Middle frontal gyrus (tissue), 1 donor: ENCODE data around the gene CSTF2T.
A peak's percentile ranks its signal among the peaks of the same experiment; 100 is the strongest.

ENCODE experiments used
- DNase-seq: peaks from one replicate; pipeline ENCODE4 v3.0.0-alpha.2; 2015; ENCODE audit warnings: low spot score; ENCODE audit errors: extremely low spot score

The CSTF2T gene, protein sequence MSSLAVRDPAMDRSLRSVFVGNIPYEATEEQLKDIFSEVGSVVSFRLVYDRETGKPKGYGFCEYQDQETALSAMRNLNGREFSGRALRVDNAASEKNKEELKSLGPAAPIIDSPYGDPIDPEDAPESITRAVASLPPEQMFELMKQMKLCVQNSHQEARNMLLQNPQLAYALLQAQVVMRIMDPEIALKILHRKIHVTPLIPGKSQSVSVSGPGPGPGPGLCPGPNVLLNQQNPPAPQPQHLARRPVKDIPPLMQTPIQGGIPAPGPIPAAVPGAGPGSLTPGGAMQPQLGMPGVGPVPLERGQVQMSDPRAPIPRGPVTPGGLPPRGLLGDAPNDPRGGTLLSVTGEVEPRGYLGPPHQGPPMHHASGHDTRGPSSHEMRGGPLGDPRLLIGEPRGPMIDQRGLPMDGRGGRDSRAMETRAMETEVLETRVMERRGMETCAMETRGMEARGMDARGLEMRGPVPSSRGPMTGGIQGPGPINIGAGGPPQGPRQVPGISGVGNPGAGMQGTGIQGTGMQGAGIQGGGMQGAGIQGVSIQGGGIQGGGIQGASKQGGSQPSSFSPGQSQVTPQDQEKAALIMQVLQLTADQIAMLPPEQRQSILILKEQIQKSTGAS

DNA sequence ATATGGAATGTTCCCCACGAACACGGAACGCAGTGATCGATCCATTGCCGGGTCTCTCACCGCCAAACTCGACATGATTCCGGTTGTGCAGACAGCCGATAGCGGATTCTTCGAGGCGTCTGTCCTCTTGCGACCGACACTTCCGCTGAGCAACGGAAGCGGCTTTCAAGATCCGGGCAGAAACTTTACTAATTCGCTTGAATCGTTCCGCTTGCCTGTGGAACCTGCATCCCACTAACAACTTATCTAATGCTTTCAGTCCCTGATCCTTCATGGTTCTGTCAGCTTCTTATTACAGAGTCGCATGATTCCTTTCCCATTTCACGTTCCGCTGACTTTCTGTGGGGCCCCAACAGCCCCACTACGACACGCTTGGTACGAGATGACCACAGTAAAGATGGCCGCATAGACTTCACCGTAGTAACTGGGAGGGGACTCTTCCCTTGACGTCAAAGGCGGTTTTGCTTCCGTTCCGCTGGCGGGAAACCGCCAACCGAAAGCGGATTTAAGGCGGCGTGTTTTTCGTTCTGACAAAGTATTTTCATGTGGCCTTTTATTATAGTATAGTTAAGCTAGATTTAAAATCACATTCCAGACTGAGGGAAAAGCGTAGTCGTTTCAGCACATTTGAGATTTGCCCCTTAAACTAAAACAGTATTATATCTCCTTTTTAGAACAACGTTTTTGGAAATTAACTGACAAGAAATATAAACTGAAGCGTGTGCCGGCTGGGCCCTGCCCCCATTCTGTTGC lies at the start of gene CSTF2T:
Gene CSTF2T (minus strand): TSS at position 121 of the 753 bp plus-strand sequence. CDS start 46 bp downstream, at position 75.
- peak; percentile 92 for DNase-seq

DNA sequence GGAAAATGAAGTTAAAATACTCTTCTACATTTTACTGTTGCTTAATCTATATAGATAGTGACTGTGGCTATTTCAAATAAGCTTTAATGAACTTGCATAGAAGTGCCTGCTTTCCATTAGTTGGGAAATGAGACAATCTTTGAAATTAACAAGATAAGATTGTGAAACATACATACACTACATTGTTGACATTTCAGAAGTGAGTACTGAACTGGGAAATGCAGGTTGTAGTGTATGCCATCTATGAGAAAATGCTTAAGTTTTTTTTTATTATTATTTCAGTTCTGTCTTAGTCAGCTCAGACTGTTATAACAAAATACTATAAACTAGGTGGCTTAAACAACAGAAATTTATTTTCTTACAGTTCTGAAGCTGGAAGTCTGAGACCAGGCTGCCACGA lies 49.6 kb upstream of the CSTF2T start:
- no peak for DNase-seq

DNA sequence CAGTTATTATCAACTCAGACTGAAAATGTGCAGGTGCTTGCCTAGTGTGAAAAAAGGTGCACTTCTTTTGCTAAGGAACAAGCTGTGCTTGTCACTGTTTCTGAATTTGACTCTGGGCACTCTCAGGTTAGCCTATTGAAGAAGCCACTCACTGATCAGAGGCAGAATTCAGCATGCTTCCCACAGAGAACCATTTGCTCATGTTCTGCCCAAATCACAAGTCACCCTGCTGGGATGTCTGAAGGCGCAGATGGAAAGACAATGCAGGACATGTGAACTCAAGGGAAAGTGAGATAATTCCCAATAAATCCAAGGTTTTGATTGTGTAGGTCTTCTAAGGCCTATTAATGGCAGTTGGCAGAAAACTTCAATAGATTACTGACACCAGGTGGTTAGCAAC lies 47.8 kb upstream of the CSTF2T start:
- no peak for DNase-seq

DNA sequence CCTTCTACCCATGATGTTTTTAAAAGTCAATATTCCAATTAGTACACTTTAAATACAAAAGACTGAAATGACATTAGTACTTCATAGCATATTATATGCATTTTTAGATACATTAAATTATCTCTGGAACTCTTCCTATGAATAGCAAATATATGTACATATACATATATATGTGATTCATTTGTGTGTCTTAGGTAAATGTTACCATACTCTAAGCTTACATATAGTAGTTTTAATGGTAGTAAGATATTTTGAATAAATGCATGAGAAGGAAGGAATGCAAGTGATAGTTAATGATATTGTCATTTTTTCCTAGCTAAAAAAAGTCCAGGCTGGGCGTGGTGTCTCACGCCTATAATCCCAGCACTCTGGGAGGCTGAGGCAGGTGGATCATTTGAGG lies 46.0 kb upstream of the CSTF2T start:
- no peak for DNase-seq

DNA sequence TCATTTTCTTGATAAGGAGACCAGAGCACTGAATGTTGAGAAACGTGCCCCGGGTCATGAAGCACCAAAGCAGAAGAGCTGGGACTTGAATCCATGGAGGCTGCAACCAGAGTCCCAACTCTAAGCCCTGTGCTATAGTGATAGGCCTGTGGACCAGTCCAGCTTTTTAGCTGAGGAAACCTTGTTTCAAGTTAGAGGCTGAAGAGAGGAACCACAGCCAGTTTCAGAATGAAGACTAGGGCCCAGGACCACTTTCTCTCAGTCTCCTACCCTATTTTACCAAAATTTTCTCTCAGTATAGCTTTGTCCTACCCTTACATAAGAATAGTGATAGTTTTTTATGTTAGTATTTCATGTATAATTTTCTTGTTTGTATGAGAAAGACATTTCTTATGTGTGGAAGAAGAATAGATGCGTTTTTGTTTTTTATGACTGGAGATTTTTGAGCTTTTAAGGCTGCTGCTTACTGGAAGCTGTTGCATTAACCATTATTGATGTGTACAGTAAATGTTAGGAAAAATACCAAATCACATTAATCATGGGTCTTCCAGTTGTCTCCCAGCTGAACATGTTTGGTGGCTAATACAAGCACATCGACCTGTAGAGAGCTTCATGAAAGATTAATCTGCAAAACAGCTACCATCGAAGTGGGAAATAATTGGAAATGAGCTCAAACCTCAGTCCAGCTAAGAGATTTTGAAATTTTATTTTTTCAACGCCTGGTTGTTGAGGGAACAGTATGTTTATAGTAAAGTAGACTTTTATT lies 45.0 kb upstream of the CSTF2T start:
- no peak for DNase-seq

DNA sequence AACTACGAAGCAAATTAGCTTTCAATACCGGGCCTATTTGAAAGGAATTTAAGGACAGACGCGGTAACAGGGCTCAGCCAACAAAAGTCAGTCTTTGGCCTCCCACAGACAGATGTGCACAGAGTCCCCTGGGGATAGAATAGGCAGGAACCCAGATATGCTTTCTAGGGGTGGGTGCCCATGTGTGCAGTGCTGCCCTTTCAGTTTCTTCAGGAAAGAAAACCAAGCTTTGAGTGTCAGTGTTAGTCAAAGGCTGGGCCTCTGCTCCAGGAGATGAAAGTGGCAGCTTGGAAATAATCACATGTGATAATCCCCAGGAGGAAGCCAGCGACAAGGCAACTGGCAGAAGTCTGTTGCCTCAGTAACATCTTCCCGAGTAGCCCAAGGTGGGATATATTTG lies 43.8 kb upstream of the CSTF2T start:
- DNase-seq: no peak

DNA sequence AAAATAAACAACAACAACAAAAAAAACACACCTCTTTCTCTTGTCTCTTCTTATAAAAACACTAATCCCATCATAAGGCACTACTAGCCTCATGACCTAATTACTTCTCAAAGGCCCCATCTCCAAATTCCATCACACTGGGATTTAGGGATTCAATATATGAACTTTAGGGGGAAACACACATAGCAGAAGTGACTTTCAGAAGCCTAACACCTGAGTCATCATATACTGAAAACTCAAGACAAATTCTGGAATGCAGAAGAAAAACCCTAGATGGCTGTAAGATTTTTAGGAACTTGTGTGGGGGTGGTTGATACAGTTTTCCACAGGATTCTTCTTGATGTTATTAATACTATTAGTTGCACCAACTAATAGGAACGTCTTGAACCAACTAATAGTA lies 33.7 kb upstream of the CSTF2T start:
- no peak for DNase-seq

DNA sequence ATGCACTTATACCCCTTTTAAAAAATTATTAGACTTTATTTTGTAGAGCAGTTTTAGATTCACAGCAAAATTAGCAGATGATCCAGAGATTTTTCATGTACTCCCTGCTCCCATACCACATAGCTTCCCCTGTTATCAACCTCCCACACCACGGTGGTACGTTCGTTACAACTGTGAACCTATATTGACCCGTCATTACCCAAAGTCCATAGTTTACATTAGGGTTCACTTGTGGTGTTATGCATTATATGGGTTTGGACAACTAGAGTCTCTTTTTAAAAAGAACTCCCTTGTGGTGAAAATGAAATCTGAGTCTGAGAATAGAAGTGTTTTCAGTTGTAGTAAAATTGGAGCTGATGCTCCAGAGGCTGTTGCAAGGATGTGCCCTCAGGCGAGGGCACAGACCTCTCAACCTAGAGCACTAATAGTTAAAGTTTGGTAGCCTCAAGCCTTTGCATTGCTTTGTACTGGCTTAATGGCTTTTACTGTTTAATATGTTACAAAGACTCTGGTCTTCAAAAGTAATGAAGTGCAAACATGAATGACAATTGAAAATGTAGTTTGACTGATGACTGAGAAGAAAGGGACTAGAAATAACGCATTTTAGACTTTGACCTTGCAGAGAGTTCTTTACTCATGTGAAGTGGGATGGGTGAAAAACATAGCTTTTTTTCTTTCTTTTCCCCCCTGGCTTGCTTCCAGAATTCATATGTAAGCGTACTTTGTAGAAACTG lies 30.6 kb upstream of the CSTF2T start:
- DNase-seq: no peak

DNA sequence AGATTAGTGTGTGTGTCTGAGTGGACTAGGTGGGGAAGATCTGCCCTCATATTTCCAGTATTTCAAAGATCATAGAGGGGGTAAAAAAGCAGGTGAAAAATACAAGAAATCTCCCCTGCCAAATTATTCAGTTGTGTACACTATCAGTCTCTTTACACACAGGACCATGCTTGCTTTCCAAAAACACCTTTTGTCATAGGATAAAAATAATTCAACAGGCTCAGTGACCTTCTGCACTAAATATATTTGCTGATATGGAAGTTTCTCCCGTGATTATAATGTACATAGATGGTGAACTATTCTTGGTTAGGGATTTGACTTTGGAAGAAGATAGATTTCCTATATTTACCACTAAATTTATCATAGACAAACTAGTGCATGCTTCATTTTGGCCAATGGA lies 24.6 kb upstream of the CSTF2T start:
- DNase-seq: no peak

DNA sequence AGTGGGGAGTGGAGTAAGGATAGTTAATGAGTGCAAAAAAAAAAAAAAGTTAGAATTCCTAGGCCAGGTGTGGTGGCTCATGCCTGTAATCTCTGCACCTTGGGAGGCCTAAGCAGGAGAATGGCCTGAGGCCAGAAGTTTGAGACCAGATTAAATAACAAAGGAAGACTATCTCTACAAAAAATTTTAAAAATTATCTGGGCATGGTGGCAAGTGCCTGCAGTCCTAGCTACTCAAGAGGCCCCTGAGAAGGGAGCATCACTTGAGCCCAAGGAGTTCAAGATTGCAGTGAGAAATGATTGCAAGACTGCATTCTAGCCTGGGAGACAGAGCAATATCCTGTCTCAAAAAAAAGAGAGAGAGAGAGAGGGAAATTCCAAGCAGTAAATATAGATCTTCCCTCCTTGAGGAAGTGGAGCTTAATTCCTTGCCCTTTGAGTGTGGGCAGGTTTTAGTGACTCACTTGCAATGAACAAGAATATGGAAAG lies 19.5 kb upstream of the CSTF2T start:
- no peak for DNase-seq

DNA sequence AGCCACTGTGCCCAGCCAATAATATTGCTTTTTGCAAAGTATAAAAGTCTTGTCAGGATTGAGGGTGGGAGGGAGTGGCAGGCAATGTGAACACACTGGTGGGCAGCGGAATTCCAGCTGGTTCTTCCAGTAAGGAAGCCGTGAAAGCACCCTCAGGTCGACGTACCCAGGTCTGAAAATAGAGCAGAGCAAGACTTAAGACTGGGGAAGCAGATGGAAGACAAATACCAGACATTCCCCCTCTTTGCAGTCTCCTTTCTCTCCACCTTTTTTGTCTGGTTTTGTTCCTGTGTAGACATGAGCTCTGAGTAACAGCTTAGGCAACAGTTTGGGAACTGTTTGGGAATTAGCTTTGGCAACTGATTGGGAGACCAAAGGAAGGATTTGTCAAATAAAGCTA lies 17.6 kb upstream of the CSTF2T start:
- DNase-seq: no peak

DNA sequence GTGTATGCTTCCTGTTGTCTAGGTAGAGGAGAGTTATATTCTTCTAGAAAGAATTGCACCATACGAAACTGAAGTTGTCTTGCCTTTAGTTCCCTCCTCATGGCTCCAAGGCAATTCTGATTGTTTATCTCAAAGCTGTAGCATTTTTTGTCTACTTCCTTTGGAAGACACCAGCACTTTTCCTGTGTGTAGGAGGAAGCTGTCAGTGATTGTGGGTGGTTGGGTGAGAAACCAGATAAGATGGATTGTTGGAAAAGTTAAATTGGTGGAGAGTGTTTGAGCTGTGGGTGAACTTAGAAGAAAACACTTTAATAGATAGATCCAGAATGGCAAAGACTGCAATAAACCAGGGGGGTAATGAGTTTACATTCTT lies 12.1 kb upstream of the CSTF2T start:
- no peak for DNase-seq

DNA sequence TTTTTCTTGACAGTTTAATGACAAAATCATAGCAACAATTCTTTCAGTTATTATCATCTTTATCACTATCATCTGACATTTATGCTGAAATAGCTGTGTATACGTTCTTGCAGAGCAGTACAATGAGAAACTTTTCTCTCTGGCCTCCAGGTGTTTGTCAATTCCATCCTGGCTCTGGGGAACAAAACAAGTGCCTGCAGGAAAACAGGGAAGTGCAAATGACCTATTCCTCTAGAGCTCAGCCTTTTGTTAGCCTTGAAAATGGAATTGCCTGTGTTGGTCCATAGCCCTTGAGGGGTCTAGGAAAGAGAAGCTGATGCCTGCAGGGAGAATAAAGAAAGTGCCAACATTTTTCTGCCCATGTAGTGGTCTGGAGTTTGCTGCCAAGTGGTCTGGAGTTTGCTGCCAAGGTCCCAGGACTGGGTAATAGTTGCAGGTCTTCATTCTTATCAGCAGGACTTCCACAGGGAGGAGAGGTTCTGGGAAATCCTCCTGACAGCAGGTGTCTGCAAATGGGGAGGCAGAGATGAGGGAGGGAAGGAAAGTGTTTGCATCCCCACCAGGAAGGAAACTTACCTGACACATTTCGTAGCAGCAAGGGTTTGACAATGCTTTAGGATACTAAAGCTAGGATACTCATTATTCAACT lies 10.1 kb upstream of the CSTF2T start:
- DNase-seq: no peak

DNA sequence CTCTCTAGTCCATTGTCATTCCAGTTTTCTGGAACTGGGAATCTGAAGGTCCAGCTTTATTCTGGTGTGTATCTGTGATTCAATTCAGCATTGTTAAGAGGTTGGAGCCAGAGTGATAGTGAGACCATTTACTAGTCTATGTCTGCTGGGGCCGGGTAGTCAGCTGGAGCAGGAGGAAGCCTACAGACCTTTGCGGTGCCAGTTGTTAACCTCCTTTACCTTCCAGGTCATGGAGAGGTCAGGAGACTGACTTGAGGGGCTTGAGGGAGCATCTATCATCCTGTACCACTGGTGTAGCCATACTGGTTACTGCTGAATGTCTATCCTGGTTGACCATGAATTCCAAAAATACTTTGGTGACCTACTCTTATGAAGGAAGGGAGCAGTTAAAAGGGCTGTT lies 9.2 kb upstream of the CSTF2T start:
- no peak for DNase-seq

DNA sequence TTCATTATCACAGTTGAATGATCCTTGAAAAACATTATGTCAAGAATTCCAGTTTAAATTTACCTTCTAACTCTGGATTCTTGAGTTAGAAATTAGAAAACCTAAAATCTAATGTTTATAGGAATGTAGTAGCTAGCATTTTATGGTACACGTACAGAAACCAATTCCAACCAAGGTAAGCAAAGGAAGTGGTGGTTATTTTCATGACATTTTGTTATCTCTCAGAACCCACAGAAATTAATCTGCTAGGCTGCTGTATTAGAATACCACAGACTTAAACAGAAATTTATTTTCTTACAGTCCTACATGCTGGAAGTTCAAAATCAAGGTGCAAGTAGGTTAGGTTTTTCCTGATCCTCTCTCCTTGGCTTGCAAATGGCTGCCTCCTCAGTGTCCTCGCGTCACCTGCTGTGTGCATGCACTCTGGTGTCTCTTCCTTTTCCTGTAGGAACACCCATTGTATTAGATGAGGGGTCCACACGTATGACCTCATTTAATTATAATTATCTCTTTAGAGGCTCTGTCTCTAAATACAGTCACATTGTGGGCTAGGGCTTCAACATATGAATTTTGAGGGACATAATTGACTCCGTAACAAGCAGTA lies 8.5 kb upstream of the CSTF2T start:
- no peak for DNase-seq

DNA sequence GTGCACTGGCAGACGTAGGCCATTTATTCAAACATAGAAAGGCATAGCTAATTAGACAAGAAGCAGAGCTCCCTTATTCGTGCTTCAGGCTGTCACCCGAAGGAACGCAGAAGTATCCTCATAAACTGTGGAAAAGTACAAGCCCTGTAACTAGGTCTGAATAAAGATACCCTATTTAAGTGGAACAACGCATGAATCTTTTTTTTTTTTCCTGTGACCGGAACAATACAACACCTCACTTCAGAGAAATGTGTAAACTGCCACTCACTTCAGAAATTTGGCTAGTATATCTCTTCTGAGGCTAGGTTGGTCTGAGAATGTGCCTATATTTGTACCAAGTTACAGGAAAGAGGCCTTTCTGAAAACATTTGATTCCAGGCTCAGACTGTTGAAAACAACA lies 8.0 kb upstream of the CSTF2T start:
- no peak for DNase-seq

DNA sequence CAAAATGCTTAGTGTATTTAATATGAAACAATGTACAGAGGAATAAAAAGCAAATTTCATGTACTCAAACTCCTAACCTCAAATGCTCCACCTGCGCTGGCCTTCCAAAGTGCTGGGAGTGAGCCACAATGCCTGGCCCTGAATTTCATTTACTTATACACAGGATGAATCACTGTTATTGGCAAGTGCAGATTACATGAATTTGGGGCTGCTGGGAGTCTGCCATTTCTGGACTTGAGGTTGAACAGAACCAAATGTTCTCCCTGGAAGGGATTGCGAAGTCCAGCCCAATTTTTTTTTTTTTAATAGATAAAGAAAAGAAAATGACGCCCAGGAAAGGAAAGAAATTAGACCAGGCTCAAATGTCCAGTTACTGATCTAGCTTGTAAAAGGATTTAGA lies 6.8 kb upstream of the CSTF2T start:
- no peak for DNase-seq

DNA sequence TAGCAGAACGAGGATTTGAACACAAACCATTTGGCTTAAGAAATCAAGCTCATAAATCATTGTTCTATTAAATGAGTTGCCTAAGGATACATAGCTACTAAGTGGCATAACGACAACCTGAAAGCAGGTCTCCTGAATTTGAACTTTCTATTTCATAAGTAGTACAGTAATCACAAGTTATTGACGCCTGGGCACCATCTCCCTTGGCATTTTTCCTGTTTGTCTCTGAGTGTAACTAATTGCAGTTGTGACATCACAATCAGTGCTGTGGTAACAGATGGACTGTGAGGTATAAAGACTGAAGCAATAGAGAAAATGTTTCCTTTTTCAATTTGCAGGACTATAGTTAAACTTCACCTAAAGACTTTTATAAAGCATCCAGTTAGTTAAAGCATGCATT lies 6.4 kb upstream of the CSTF2T start:
- no peak for DNase-seq

DNA sequence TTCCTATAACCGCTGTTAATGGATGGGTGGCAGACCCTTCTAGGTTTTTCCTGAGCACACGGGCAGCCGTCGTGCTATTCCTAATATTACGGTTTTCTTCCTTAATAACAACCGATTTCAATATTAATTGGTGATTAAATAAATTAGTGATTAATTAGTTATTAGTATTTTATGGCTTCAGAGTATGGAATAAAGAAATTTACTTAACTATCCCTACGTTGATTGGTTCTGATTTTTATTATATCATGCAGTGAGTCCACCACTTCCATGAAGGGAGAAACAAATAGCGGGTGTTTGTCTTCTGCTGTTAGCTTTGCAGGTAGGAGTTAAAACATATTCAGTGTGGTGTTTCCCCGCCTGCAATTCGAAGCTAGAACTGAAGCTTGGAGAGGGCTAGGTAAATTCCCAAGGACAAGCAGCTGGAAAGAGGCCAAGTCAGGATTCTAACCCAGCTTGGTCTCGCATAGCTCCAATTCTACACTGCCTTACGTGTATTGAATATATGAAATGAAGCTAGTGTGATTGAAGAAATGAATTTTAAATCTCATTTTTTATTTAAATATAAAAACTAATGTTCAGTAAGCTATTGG lies 928 bp upstream of the CSTF2T start:
- no peak for DNase-seq

DNA sequence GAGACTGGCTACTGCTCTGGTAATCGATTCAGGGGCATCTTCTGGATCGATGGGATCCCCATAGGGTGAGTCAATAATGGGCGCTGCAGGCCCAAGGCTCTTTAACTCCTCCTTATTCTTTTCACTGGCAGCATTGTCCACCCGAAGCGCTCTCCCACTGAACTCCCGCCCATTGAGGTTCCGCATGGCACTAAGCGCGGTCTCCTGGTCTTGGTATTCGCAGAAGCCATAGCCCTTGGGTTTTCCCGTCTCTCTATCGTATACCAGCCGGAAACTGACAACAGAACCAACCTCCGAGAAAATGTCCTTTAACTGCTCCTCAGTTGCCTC lies 285 bp downstream of the CSTF2T start:
- DNase-seq: no peak
